ENCODE data around the gene RNF151. TPM values are rescaled to one million over a fixed set of nuclear protein-coding genes. Genes with fewer than 3 reads are reported as not detected.

The RNF151 gene
- total and polyA plus RNA-seq, 8 donors, result 0.12 to 0.61 TPM; not detected in 6

DNA sequence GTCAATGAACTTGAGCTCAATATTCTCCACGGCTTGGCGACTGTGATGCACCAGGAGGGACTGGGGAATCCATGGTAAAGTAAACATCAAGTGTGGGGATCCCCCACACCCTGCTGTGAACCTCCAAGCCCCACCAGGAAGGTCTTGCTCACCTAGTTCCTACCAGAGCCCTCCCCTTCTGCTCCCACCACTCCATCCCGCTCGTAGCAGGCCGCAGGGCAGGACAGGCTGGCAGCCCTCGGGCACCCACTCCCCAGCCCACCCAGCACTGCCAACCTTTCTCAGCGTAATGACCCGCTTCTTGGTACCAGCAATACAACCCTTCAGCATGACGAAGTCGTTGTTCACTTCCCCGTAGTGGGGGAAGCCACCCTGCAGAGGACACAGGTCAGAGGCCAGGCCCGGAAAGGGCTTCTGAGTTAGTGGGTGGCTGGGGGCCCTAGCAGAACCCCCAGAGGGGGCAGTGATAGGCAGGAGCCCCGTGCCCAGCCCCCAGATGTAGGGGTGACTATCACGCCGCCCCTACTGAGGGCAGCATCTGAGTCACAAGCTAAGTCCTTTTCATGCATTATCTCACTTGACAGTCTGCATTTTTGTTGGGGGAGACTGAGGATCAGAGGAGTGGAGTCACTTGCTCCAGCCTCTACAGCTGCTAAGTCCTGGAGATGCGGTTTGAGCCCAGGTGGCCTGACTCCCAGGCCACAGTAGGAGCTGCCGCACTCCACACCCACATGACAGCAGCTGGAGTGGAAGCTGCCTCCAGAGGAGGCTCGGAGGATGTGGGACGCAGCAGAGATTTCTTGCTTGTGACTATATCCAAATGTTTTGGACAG is 20.9 kb upstream of the RNF151 start:
- DNase-seq (peak in 1 of 6 donors; percentile 17), FAIRE-seq (no peak), ATAC-seq (no peak)
- TF ChIP-seq CTCF (IDR thresholded peaks at IDR 0.05), result no peak
- H3K27me3 ChIP-seq, result no peaks in the 10 kb centered on the region
- H3K36me3 ChIP-seq, result no peaks in the 10 kb centered on the region
- no peaks in the 10 kb centered on the region for H3K9me3 ChIP-seq
- H3K4me3 ChIP-seq, result no peak overlapping the region
- WGBS, 2 donors, result 79 to 85% methylated on average over 19 of the region's 19 CpGs
- no peaks in the 10 kb centered on the region for H3K4me1 ChIP-seq
- no peak overlapping the region for H3K27ac ChIP-seq
- intact Hi-C loops (cut with DNase I), result no loop called here

GRCh38 chr16:1946495-1947368 is 19.9 kb upstream of the RNF151 start:
- Histone ChIP-seq H3K27ac (no peak overlapping the region), H3K4me3 (no peak overlapping the region), H3K27me3 (no peaks in the 10 kb centered on the region), H3K9me3 (no peaks in the 10 kb centered on the region), H3K4me1 (no peaks in the 10 kb centered on the region), H3K36me3 (no peaks in the 10 kb centered on the region)
- ATAC-seq (no peak), FAIRE-seq (no peak), DNase-seq (peak in 1 of 6 donors; percentile 22)
- WGBS, 2 donors, result 90% methylated on average over 38 of the region's 38 CpGs
- intact Hi-C loops (cut with DNase I), result no loop called here
- TF ChIP-seq CTCF (IDR thresholded peaks at IDR 0.05), result no peak

DNA sequence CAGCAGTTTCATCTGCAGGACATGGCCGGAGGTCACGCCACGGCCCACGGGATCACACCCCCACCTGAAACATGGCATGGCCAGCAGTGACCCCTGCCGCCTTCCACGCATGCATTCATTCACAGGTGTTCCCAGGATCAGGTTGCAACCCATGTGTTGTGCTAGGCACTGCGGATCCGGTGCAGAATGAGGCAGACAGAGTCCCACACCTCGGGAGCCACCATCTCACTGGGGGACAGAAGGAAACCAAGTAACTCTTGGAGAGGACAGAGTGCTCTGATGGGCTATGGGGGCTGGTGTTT is 19.3 kb upstream of the RNF151 start:
- no peak for FAIRE-seq
- no peaks in the 10 kb centered on the region for H3K27me3 ChIP-seq
- H3K4me3 ChIP-seq, result no peak overlapping the region
- DNase-seq, result no peak
- no peak for ATAC-seq
- intact Hi-C loops (cut with DNase I), result no loop called here
- 89 to 90% methylated on average over 9 of the region's 9 CpGs for WGBS, 2 donors
- TF ChIP-seq CTCF (IDR thresholded peaks at IDR 0.05), result no peak
- H3K27ac ChIP-seq, result no peak overlapping the region
- H3K4me1 ChIP-seq, result no peaks in the 10 kb centered on the region
- no peaks in the 10 kb centered on the region for H3K36me3 ChIP-seq
- H3K9me3 ChIP-seq, result no peaks in the 10 kb centered on the region

- no peak for TF ChIP-seq CTCF (IDR thresholded peaks at IDR 0.05)
- DNase-seq (no peak), FAIRE-seq (no peak), ATAC-seq (no peak)
- Histone ChIP-seq H3K27ac (no peak overlapping the region), H3K4me3 (no peak overlapping the region), H3K4me1 (peaks cover 0 to 5% (median 0%) of the 10 kb centered on the region in 3 donors), H3K27me3 (no peaks in the 10 kb centered on the region), H3K9me3 (no peaks in the 10 kb centered on the region), H3K36me3 (no peaks in the 10 kb centered on the region)
- intact Hi-C loops (cut with DNase I), result no loop called here
- WGBS, 2 donors, result 92 to 94% methylated on average over 10 to 11 of the region's 11 CpGs
Observed at GRCh38 chr16:1949507-1949906, 17.1 kb upstream of the RNF151 start.

Data from pancreas (tissue), 10 donors.